Measurements from ENCODE around the gene CALU.

The CALU gene

GRCh38 chr7:128815289-128815942 lies 76.3 kb downstream of the CALU start:
- DNase-seq: no peak

GRCh38 chr7:128818694-128819093 lies 79.5 kb downstream of the CALU start:
- no peak for DNase-seq

All from SHP77 (cell line).